Lower leg skin (tissue), 4 donors: Measurements from ENCODE around the gene FAM135A. TPM values are rescaled to one million over a fixed set of nuclear protein-coding genes. Genes with fewer than 3 reads are reported as not detected.
"Not testable (repeated sequence)": the region's sequence is repeated elsewhere in the genome, so short reads cannot be mapped to it uniquely, and the experiment has no call there.

ENCODE experiments used
- DNase-seq, 2 donors: peaks; one replicate each; pipeline ENCODE4 v3.0.0-alpha.2; 2019; ENCODE audit warnings: low spot score in 2 of 2
- H3K4me3 ChIP-seq: fragments of 200-600 bp; sonication (generic); 2 replicates; pipeline ENCODE4 v1.5.1; 2017; ENCODE audit warnings: mild to moderate bottlenecking, low read depth; ENCODE audit not compliant: poor library complexity, severe bottlenecking
- CTCF ChIP-seq, 3 donors: fragments of 450-650 bp; IDR thresholded peaks; one replicate each; pipeline ENCODE4 v1.5.1; 2016; ENCODE audit warnings: antibody characterized with exemption in 3 of 3, mild to moderate bottlenecking in 3 of 3, moderate library complexity in 2 of 3
- POLR2A ChIP-seq, 2 donors: fragments of 450-650 bp; IDR thresholded peaks; one replicate each; pipeline ENCODE4 v1.6.1; 2016 to 2017; ENCODE audit warnings: antibody characterized with exemption in 2 of 2, mild to moderate bottlenecking in 1 of 2, moderate library complexity in 1 of 2
- WGBS, 2 donors: methylation state at CpG; one replicate each; pipeline ENCODE4 v1.1.5; 2018; 5-methylcytosine and 5-hydroxymethylcytosine counted together
- intact Hi-C: fragments of 100-400 bp; cut with DNase I; formaldehyde crosslinking; loops from one replicate; pipeline ENCODE4 v1.15.0; 2023; ENCODE audit warnings: low total_unique reads
- total RNA-seq, 4 donors: library from RNA; depleted of rRNA; stranded (reverse); fragments of >200 nt; gene quantifications; one replicate each; pipeline ENCODE4 v1.1.0, GENCODE V29; 2016

The FAM135A gene
- total RNA-seq, 4 donors from 2014 or later: 77.1 to 105 (median 80.5) TPM

- 36 to 41% methylated on average over 3 of the region's 3 CpGs for WGBS, 2 donors
- TF ChIP-seq POLR2A (IDR thresholded peaks at IDR 0.05) (no peak), CTCF (IDR thresholded peaks at IDR 0.05) (no peak)
- intact Hi-C loops: no loop called here
Measured at GRCh38 chr6:70489364-70489763, 76.1 kb downstream of the FAM135A start.

DNA sequence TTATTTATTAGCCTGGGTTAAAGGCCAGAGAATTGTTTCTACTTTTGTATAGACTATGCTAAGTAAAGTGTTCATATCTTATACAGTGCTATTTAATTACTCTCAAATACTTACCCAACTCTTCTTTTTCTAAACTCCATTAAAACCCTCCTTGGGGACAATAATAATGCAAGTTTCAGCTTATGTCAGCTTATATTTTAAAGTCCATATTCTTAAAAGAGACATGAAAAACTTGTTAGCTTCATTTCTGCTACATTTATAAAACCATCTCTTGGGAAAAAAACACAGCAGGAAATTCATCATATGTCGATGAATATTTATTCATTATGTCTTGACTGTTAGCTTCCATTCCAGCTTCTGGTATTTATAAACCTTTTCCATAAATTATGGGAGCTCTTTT lies 81.5 kb downstream of the FAM135A start:
- TF ChIP-seq POLR2A (IDR thresholded peaks at IDR 0.05): no peak
- TF ChIP-seq CTCF (IDR thresholded peaks at IDR 0.05): no peak
- 70 to 84% methylated on average over 1 of the region's 1 CpG for WGBS, 2 donors
- no peak for DNase-seq
- intact Hi-C loops: no loop called here
- no peak overlapping the region for H3K4me3 ChIP-seq

More at GRCh38 chr6:70489364-70489763, 76.1 kb downstream of the FAM135A start:
- no peak overlapping the region for H3K4me3 ChIP-seq
- no peak for DNase-seq

DNA sequence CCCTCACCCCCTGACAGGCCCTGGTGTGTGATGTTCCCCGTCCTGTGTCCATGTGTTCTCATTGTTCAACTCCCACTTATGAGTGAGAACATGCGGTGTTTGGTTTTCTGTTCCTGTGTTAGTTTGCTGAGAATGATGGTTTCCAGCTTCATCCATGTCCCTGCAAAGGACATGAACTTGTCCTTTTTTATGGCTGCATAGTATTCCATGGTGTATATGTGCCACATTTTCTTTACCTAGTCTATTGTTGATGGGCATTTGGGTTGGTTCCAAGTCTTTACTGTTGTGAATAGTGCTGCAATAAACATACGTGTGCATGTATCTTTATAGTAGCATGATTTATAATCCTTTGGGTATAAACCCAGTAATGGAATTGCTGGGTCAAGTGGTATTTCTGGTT lies 82.5 kb downstream of the FAM135A start:
- 95 to 99% methylated on average over 3 of the region's 3 CpGs for WGBS, 2 donors

DNA sequence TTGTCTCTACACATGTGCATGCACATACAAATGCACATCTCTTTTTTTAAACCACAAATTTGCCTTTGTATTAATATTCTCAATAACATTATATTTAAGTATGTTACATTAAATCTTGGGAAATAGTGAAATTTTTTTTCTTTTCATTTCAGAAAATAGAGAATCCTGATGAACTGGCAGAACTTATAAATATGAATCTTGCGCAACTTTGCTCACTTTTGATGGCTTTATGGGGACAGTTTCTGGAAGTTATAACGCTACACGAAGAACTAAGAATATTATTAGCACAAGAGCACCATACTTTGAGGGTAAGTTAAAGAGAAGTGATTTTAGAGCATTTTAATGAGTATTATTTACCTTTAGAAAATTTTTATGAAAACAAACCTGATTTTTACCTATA lies 89.2 kb downstream of the FAM135A start:
- no peak overlapping the region for H3K4me3 ChIP-seq
- no peak for TF ChIP-seq CTCF (IDR thresholded peaks at IDR 0.05)
- TF ChIP-seq POLR2A (IDR thresholded peaks at IDR 0.05): no peak
- no peak for DNase-seq
- intact Hi-C loops: no loop called here
- WGBS, 2 donors: 98 to 99% methylated on average over 3 of the region's 3 CpGs

More for the DNA sequence above, 82.5 kb downstream of the FAM135A start:
- intact Hi-C loops, H3K4me3 ChIP-seq, DNase-seq: not testable (repeated sequence)

- no peak for TF ChIP-seq POLR2A (IDR thresholded peaks at IDR 0.05)
- TF ChIP-seq CTCF (IDR thresholded peaks at IDR 0.05): no peak
- H3K4me3 ChIP-seq: no peak overlapping the region
- DNase-seq: no peak
- 86 to 100% methylated on average over 1 of the region's 1 CpG for WGBS, 2 donors
- intact Hi-C loops: no loop called here
Measured at GRCh38 chr6:70503813-70504465, 90.6 kb downstream of the FAM135A start.

DNA sequence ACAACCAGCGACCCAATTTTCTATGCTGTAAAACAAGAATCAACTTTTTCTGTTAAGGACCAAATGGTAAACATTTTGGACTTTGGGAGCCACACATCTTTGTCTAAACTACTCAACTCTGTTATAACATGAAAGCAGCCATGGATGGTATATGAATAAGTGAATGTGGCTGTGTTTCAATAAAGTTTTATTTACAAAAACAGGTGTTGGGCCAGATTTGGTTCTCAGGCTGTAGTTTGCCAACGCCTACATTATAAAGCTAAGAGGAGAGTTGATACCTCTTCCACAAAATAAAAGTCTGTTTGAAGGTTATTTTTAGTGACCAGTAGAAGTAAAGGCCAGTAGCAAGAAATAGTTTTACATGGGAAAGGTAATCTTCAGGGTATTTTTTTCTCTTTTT lies 93.0 kb downstream of the FAM135A start:
- WGBS, 2 donors: 93 to 95% methylated on average over 2 of the region's 2 CpGs
- intact Hi-C loops: no loop called here
- no peak for DNase-seq
- no peak for TF ChIP-seq POLR2A (IDR thresholded peaks at IDR 0.05)
- no peak for TF ChIP-seq CTCF (IDR thresholded peaks at IDR 0.05)
- H3K4me3 ChIP-seq: no peak overlapping the region
